ENCODE results near the gene PACS1.

Gene PACS1

DNA sequence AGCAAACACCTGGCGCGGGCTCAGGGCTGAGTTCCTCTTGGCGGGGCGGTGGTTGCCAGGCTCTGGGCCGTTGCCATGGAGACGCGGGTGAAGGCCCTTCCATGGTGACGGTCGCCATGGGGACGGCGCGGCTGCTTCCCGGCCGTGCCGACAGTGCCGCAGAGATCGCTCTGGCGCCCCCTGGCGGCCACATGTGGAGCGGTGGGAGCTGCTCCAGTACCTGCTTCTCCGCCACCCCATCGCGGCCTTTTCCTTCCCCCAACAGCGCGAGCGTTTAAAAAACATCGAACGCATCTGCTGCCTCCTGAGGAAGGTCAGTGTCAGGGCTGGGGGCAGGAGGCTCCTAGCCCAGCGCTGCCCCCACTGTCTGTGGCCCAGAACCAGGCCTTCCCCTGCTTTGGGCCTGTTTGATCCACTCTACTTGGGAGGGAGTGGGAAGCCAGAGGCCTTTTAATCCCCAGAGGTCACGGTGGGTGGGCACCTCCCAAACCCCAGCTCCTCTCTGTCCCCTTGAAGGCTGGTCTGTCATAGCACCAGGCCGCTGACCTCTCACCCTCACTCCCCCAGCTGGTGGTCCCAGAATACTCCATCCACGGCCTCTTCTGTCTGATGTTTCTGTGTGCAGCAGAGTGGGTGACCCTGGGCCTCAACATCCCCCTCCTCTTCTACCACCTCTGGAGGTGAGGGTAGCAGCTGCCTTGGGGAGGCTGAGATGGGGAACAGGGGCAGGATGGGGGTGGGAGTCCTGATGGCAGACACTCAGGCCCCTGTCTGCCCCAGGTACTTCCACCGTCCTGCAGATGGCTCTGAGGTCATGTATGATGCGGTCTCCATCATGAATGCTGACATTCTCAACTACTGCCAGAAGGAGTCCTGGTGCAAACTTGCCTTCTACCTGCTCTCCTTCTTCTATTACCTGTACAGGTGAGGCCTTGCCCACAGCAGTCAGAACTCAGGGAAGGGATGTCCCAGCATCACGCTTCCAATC lies 212.7 kb downstream of the PACS1 start:
- in situ Hi-C loops (cut with MboI; ENCODE audit: low sequenced_read_pairs) = no loop called here

GRCh38 chr11:66283461-66284105 lies 213.5 kb downstream of the PACS1 start:
- in situ Hi-C loops (cut with MboI; ENCODE audit: low sequenced_read_pairs) = no loop called here

DNA sequence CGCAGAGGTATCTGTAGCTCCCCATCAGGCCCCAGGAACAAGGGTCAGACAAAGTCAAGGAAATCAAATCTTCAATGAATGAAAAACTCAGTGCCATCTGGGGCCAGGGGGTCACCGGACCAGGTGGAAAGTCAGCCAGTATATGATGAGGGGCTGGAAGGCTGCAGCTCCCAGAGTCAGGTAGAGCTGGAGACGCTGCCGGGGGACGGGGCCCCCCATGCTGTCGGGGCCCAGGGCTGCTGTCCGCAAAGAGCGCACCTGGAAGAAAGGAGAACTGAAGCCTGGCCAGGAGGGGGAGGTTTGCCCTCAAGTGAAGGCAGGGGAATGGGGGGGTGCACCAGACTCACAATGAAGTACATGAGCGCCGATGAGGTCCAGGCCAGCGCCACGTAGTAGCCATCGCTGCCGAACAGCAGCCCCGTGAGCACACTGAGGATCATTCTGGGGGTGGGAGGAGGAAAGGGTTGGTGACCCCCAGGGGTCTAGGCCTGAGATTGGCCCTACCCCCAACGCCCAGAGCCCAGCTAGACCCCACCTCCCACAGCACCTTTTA lies 214.5 kb downstream of the PACS1 start:
- in situ Hi-C loops (cut with MboI; ENCODE audit: low sequenced_read_pairs) = no loop called here

DNA sequence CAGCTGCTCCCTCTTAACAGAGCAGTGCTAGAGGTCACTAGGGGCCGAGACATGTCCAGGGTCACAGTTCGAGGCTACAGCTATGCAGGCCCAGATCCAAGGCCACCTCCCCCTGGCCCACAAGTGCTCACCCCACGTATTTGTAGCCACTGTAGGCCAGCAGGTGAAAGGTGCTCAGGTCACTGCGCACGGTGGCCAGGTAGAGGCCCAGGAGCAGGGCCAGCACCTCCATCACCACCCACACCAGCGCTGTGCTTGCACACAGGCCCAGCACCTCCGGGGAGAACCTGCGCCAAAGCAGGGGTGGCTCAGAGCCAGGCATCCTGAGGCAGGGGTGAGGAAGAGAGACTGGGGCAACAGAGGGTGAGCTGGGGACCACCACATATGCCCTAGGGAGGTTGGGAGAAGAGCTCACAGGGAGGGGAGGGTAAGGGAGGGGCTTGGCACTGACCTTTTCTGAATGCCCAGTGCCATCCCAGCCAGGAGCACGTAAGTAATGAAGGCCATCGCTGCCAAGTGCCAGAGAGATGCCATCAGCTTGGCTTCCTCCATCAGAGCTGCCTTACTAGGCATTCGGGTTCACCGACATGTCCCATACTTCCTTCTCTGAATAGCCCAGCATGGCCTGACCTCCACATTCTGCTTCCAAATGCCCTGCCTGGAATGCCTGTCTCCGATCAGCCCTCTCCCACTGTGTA lies 215.3 kb downstream of the PACS1 start:
- in situ Hi-C loops (cut with MboI; ENCODE audit: low sequenced_read_pairs) = no loop called here

DNA sequence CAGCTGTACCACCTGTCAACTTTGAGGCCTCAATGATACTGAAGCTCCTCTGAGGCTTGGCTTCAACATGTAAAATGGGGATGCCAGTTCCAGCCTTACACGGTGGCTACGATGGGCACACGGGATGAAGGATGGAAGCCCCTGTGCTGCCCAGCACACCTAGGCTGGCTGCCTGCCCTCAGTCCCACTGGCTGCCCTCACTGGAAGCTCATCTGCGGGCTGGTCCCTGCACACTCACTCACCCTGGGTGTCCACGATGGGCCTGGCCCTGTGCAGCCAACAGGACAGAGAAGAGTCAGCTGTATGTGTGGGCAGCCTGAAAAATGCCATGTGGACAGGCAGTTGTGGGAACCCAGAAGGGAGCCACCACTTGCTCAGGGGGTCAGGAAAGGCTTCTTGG lies 216.6 kb downstream of the PACS1 start:
- in situ Hi-C loops (cut with MboI; ENCODE audit: low sequenced_read_pairs) = no loop called here

- in situ Hi-C loops (cut with MboI; ENCODE audit: low sequenced_read_pairs) = no loop called here
Measured at GRCh38 chr11:66287211-66287888, 217.3 kb downstream of the PACS1 start.

DNA sequence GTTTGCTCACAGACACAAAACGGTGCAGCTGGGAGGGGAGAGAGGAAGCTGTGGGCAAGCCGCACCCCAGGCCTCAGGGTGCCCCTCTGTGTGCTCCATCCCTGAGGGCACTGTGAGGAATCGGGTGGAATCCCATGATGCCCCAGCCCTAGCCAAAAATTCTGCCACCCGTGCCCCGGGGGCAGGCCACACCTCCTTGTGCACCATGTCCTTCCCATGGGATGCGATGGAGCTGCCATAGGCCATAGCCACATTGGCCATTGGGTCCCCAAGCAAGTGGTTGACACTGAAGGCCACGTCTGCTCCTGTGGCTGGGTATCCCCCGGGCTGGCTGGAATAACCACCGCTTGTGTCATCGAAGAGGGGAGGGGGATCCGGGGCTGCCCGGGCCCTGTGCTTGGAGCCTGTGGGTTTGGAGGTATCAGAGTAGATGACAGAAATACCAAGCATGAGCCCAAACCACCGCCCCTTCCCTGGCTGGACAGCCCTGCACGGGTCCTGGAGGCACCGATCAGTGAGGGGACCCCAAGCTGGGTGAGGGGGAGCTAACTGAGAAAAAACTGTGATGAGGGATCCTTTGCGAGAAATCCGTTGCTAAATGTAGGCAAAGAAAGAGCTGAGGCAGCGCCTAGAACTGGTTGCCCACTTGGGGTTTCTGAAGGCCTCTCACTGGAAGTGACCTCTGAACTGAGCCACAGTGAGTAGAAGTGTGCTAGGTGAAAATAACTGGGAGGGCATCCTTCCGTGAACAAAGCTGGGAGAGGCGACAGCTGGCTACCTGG lies 218.0 kb downstream of the PACS1 start:
- in situ Hi-C loops (cut with MboI; ENCODE audit: low sequenced_read_pairs) = no loop called here

GRCh38 chr11:66288671-66289547 lies 218.8 kb downstream of the PACS1 start, which contains the start of gene YIF1A:
Gene YIF1A (minus strand): TSS chr11:66289143. CDS start chr11:66288985, 158 bp downstream.
- in situ Hi-C loops (cut with MboI; ENCODE audit: low sequenced_read_pairs) = no loop called here

- in situ Hi-C loops (cut with MboI; ENCODE audit: low sequenced_read_pairs) = no loop called here
Measured at GRCh38 chr11:66289548-66290329, 219.7 kb downstream of the PACS1 start.

DNA sequence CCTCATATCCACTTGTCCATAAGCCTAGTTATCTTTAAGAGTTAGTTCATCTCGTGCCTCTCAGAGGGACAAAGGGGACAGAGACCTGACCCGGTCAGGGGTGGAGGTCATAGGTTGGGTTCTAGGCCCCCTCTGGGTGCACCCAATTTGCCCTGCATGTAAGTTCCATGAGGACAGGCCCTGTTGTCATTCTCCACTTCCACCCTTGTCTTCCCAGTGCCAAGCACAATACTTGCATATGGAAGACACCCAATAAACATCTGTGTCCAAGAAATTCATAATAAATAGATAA lies 220.2 kb downstream of the PACS1 start:
- in situ Hi-C loops (cut with MboI; ENCODE audit: low sequenced_read_pairs) = no loop called here

DNA sequence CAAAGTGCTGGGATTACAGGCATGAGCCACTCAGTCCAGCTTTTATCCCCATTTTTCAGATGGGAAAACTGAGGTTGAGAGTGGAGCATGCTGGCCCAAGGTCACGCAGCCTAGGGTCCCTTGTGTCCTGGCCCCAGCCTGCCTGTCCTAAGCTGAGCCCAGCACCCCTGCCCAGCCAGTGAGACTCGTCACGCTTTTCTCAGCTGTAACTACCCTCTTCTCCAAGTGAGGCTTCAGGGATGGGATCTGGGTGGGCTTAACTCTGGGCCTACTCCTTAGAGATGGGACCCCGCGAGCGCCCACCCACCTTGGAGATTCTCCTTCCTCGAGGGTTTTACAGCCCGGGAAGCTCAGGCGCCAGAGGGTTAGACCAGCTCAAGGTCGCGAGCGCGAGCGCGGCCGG lies 221.2 kb downstream of the PACS1 start:
- in situ Hi-C loops (cut with MboI; ENCODE audit: low sequenced_read_pairs) = no loop called here

DNA sequence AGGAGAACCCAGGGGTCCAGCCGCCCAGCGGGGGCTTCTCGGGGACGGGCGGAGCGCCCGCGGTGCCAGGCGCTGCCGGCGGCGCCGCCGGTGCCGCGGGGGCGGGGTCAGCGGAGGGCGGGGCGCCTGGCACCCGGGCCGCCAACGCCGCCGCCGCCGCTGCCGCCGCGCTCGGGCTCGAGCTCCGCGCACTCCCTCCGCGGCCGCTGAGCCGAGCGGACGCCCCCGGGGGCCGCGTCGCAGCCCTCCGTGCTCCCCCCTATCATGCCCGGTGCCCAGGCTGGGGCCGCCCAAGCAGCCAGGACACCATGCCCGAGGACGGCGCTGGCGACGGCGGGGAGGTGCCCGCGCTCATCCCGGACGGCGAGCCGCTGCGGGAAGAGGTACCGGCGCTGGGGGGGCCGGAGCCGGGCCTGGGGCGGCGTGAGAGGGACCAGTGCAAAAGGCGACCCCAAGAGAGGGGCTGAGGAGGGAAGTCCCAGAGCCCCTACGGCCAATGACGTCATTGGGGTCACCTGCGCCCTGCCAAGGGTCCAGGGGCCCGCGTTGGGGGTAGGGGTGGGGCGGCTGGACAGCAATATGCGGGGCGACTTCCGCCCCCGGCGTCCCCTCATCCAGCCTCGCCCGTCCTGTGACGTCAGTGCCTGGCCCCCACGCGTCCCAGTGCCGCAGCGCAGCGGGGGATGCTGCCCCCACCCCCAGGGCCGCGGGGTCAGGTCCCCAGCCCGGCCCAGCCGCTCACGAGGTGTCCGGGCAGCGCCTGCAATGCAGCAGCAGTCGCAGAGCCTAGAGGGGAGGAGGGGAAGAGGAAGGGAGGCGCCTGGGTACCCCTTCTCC lies 221.9 kb downstream of the PACS1 start, which contains the start of gene TMEM151A:
TSS of gene TMEM151A (plus strand) at position 189 of the 837 bp plus-strand sequence. CDS start at position 309, 120 bp downstream.
- in situ Hi-C loops (cut with MboI; ENCODE audit: low sequenced_read_pairs) = no loop called here

- in situ Hi-C loops (cut with MboI; ENCODE audit: low sequenced_read_pairs) = no loop called here
Measured at GRCh38 chr11:66292543-66293332, 222.7 kb downstream of the PACS1 start.

GRCh38 chr11:66293352-66293751 lies 223.3 kb downstream of the PACS1 start:
- in situ Hi-C loops (cut with MboI; ENCODE audit: low sequenced_read_pairs) = no loop called here

GRCh38 chr11:66293777-66294625 lies 223.9 kb downstream of the PACS1 start:
- in situ Hi-C loops (cut with MboI; ENCODE audit: low sequenced_read_pairs) = no loop called here

All from HL-60/S4 treated with phorbol 12-myristate 13-acetate at 8.2 ng/mL for 4 days and 3 days (cell line).